OCI-LY1 (cell line): ENCODE measurements around the gene PRKG1.

ENCODE experiments used
- H2AFZ ChIP-seq: fragments of 200-600 bp; sonication (generic), shearing (Covaris generic); 2 replicates; pipeline ENCODE4 v1.6.0; 2014; ENCODE audit warnings: antibody characterized with exemption, mild to moderate bottlenecking, low read length
- H3F3A ChIP-seq: fragments of 200-600 bp; sonication (generic), shearing (Covaris generic); 2 replicates; pipeline ENCODE4 v1.6.0; 2014; ENCODE audit warnings: mild to moderate bottlenecking, antibody characterized with exemption, low read length, moderate library complexity; ENCODE audit not compliant: insufficient read depth
- H3K27ac ChIP-seq: fragments of 200-600 bp; sonication (generic); 2 replicates; pipeline ENCODE4 v1.5.1; 2014; ENCODE audit warnings: low read length, mixed run types, mild to moderate bottlenecking, low read depth; ENCODE audit not compliant: poor library complexity, severe bottlenecking
- H3K27me3 ChIP-seq: fragments of 200-600 bp; sonication (generic); 2 replicates; pipeline ENCODE4 v1.6.0; 2014; ENCODE audit warnings: antibody characterized with exemption, mild to moderate bottlenecking, low read length, moderate library complexity; ENCODE audit not compliant: insufficient read depth
- H3K36me3 ChIP-seq: fragments of 200-600 bp; sonication (generic); 2 replicates; pipeline ENCODE4 v1.6.1; 2014; ENCODE audit warnings: mild to moderate bottlenecking, antibody characterized with exemption, low read length, moderate library complexity, mixed read lengths; ENCODE audit not compliant: insufficient read depth
- H3K4me1 ChIP-seq: fragments of 200-600 bp; sonication (generic); 2 replicates; pipeline ENCODE4 v1.5.1; 2014; ENCODE audit warnings: mild to moderate bottlenecking, low read length, moderate library complexity; ENCODE audit not compliant: insufficient read depth, severe bottlenecking
- H3K4me2 ChIP-seq: fragments of 200-600 bp; sonication (generic), shearing (Covaris generic); 2 replicates; pipeline ENCODE4 v1.6.1; 2014; ENCODE audit warnings: low read length
- H3K4me3 ChIP-seq: fragments of 200-600 bp; sonication (generic); 2 replicates; pipeline ENCODE4 v1.5.1; 2014; ENCODE audit warnings: low read length, low read depth, mild to moderate bottlenecking, mixed read lengths; ENCODE audit not compliant: poor library complexity, severe bottlenecking
- H3K79me2 ChIP-seq: fragments of 200-600 bp; shearing (Covaris generic); 2 replicates; pipeline ENCODE4 v1.6.1; 2016; ENCODE audit warnings: mixed run types, low read length, mixed read lengths; ENCODE audit not compliant: insufficient read depth
- H3K9ac ChIP-seq: fragments of 200-600 bp; sonication (generic), shearing (Covaris generic); 2 replicates; pipeline ENCODE4 v1.6.1; 2014; ENCODE audit warnings: mild to moderate bottlenecking, low read length, mixed read lengths
- H3K9me2 ChIP-seq: fragments of 200-600 bp; sonication (generic), shearing (Covaris generic); 2 replicates; pipeline ENCODE4 v1.6.1; 2014; ENCODE audit warnings: low read depth, mild to moderate bottlenecking, low read length, mixed read lengths
- H3K9me3 ChIP-seq: fragments of 200-600 bp; shearing (Covaris generic); 2 replicates; pipeline ENCODE4 v1.6.1; 2014; ENCODE audit warnings: low read length, mixed read lengths
- H4K20me1 ChIP-seq: fragments of 200-600 bp; sonication (generic), shearing (Covaris generic); 2 replicates; pipeline ENCODE4 v1.6.0; 2016; ENCODE audit warnings: mild to moderate bottlenecking, low read length; ENCODE audit not compliant: insufficient read depth
- CTCF ChIP-seq: fragments of 200-600 bp; sonication (generic), shearing (Covaris generic); IDR thresholded peaks from 2 replicates; pipeline ENCODE4 v1.5.1; 2017; ENCODE audit warnings: mild to moderate bottlenecking, antibody characterized with exemption, low read length, moderate library complexity, mixed read lengths
- EZH2 ChIP-seq: fragments of 200-600 bp; sonication (generic), shearing (Covaris generic); IDR thresholded peaks from 2 replicates; pipeline ENCODE4 v1.8.0; 2017; ENCODE audit warnings: borderline replicate concordance, mixed run types, mild to moderate bottlenecking, antibody characterized with exemption, low read length, moderate library complexity, mixed read lengths

The PRKG1 gene

GRCh38 chr10:52121688-52122087 lies 1047.4 kb downstream of the PRKG1 start:
- no peak for TF ChIP-seq EZH2
- no peak for TF ChIP-seq CTCF
- H3K79me2 ChIP-seq = no peaks in the 10 kb centered on the region
- H3K4me3 ChIP-seq = no peak overlapping the region
- H3K4me2 ChIP-seq = no peak overlapping the region
- H3F3A ChIP-seq = no peaks in the 10 kb centered on the region
- H3K27me3 ChIP-seq = no peaks in the 10 kb centered on the region
- H3K36me3 ChIP-seq = no peaks in the 10 kb centered on the region
- H3K27ac ChIP-seq = no peak overlapping the region
- H3K9me2 ChIP-seq = no peaks in the 10 kb centered on the region; the same call in 1 of the 2 replicates
- H4K20me1 ChIP-seq = no peaks in the 10 kb centered on the region
- no peak overlapping the region for H2AFZ ChIP-seq
- H3K9ac ChIP-seq = no peak overlapping the region
- no peaks in the 10 kb centered on the region for H3K9me3 ChIP-seq
- no peaks in the 10 kb centered on the region for H3K4me1 ChIP-seq

GRCh38 chr10:52128056-52128683 lies 1053.9 kb downstream of the PRKG1 start:
- TF ChIP-seq CTCF = no peak
- TF ChIP-seq EZH2 = no peak
- no peaks in the 10 kb centered on the region for H3K9me2 ChIP-seq
- H2AFZ ChIP-seq = no peak overlapping the region

GRCh38 chr10:52129410-52130178 lies 1055.3 kb downstream of the PRKG1 start:
- no peaks in the 10 kb centered on the region for H4K20me1 ChIP-seq
- H3K79me2 ChIP-seq = no peaks in the 10 kb centered on the region
- H3K9me3 ChIP-seq = no peaks in the 10 kb centered on the region
- TF ChIP-seq EZH2 (no peak), CTCF (no peak)
- no peaks in the 10 kb centered on the region for H3K9me2 ChIP-seq
- no peaks in the 10 kb centered on the region for H3K27me3 ChIP-seq
- H3K36me3 ChIP-seq = no peaks in the 10 kb centered on the region
- no peak overlapping the region for H3K4me2 ChIP-seq
- no peak overlapping the region for H3K4me3 ChIP-seq
- no peak overlapping the region for H3K9ac ChIP-seq
- H3K27ac ChIP-seq = no peak overlapping the region
- H3K4me1 ChIP-seq = no peaks in the 10 kb centered on the region
- H2AFZ ChIP-seq = no peak overlapping the region
- H3F3A ChIP-seq = no peaks in the 10 kb centered on the region

More at GRCh38 chr10:52128056-52128683, 1053.9 kb downstream of the PRKG1 start:
- H3K4me3 ChIP-seq = no peak overlapping the region
- no peaks in the 10 kb centered on the region for H3F3A ChIP-seq
- H4K20me1 ChIP-seq = no peaks in the 10 kb centered on the region
- H3K9me3 ChIP-seq = no peaks in the 10 kb centered on the region
- no peak overlapping the region for H3K9ac ChIP-seq
- H3K4me1 ChIP-seq = no peaks in the 10 kb centered on the region
- H3K79me2 ChIP-seq = no peaks in the 10 kb centered on the region
- no peak overlapping the region for H3K27ac ChIP-seq
- no peak overlapping the region for H3K4me2 ChIP-seq
- no peaks in the 10 kb centered on the region for H3K36me3 ChIP-seq
- H3K27me3 ChIP-seq = no peaks in the 10 kb centered on the region
